KOPT-K1 (cell line): Measurements from ENCODE around the gene CEP164.
"Not testable (repeated sequence)": the region's sequence is repeated elsewhere in the genome, so short reads cannot be mapped to it uniquely, and the experiment has no call there.

Source experiments
- H3K27ac ChIP-seq: fragments of 200-600 bp; sonication (generic); 2 replicates; pipeline ENCODE4 v1.5.1; 2016; ENCODE audit warnings: antibody characterized with exemption, mild to moderate bottlenecking, low read depth, low read length; ENCODE audit not compliant: poor library complexity, severe bottlenecking
- H3K36me3 ChIP-seq: fragments of 200-600 bp; sonication (generic); 2 replicates; pipeline ENCODE4 v1.5.1; 2017; ENCODE audit warnings: antibody characterized with exemption, mild to moderate bottlenecking, low read length, moderate library complexity; ENCODE audit not compliant: insufficient read depth
- H3K9me3 ChIP-seq: fragments of 200-600 bp; sonication (generic); 2 replicates; pipeline ENCODE4 v1.5.1; 2017; ENCODE audit warnings: antibody characterized with exemption, low read length, mild to moderate bottlenecking; ENCODE audit not compliant: insufficient read depth, poor library complexity, severe bottlenecking

The CEP164 gene

DNA sequence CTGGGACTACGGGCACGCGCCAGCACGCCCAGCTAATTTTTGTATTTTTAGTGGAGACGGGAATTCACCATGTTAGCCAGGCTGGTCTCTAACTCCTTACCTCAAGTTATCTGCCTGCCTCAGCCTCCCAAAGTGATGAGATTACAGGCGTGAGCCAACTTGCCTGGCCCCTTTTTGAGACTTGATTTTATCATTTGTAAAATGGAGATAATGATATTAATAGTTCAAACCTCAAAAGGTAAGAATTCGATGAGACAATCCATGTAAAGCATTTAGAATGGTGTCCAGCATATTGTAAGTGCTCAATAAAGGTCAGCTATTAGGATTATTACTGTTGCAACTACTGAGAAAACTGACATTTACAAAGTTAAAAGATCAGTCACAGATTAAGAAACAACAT, 8.9 kb upstream of the CEP164 start:
- Histone ChIP-seq H3K36me3 (no peaks in the 10 kb centered on the region), H3K27ac (no peak overlapping the region), H3K9me3 (no peaks in the 10 kb centered on the region)

- Histone ChIP-seq H3K27ac (no peak overlapping the region), H3K36me3 (no peaks in the 10 kb centered on the region), H3K9me3 (no peaks in the 10 kb centered on the region)
Measured at GRCh38 chr11:117319214-117319840, 8.3 kb upstream of the CEP164 start.

GRCh38 chr11:117327255-117327566, 443 bp upstream of the CEP164 start:
- H3K9me3 ChIP-seq, H3K36me3 ChIP-seq, H3K27ac ChIP-seq: not testable (repeated sequence)

- Histone ChIP-seq H3K9me3 (no peaks in the 10 kb centered on the region), H3K36me3 (no peaks in the 10 kb centered on the region), H3K27ac (peak overlapping the region; percentile 56)
Measured at GRCh38 chr11:117328375-117329010, 839 bp downstream of the CEP164 start.

DNA sequence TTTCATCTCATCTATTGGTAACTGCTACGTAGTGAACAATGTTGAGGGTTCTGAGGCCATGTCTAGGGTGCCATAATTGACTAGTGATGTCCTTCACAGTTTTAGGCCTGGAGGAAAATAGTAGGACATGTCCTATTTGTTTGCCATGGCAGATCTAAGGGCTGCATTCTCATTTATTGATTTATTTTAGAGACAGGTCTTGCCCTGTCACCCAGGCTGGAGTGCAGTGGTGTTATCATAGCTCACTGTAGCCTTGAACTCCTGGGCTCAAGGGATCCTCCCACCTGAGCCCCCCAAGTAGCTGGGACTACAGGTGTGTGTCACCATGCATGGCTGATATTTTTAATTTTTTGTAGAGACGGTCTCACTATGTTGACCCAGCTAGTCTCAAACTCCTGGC, 5.2 kb downstream of the CEP164 start:
- H3K27ac ChIP-seq = no peak overlapping the region
- no peaks in the 10 kb centered on the region for H3K9me3 ChIP-seq
- peaks cover 6% of the 10 kb centered on the region; the same call in 1 of the 2 replicates for H3K36me3 ChIP-seq

- Histone ChIP-seq H3K9me3 (no peaks in the 10 kb centered on the region), H3K36me3 (peaks cover 8% of the 10 kb centered on the region; the same call in 1 of the 2 replicates), H3K27ac (no peak overlapping the region)
Measured at GRCh38 chr11:117333917-117334316, 6.3 kb downstream of the CEP164 start.

GRCh38 chr11:117334896-117335295, 7.2 kb downstream of the CEP164 start:
- Histone ChIP-seq H3K27ac (no peak overlapping the region), H3K36me3 (peaks cover 11% of the 10 kb centered on the region; the same call in 1 of the 2 replicates), H3K9me3 (no peaks in the 10 kb centered on the region)

DNA sequence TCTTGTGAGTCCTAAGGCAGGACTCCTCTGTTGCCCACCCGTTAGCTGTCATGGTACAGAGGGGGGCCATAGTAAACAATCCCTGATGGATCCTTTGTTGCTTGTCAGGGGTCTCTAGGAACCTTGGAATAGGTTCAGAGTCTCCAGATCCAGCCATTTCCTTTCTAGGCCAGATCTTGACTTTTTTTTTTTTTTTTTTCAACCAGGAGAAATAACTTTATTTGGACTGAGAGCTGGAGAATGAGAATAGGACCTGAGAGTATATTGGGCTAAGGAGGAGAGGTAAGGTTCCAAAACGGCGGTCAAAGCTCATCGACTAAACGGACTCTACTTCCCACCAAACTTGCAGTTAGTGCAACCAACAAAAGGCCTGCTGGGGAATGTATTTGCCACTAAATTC, 7.7 kb downstream of the CEP164 start:
- Histone ChIP-seq H3K9me3 (no peaks in the 10 kb centered on the region), H3K36me3 (peaks cover 11% of the 10 kb centered on the region; the same call in 1 of the 2 replicates), H3K27ac (no peak overlapping the region)

GRCh38 chr11:117337076-117337475, 9.4 kb downstream of the CEP164 start:
- Histone ChIP-seq H3K9me3 (no peaks in the 10 kb centered on the region), H3K36me3 (peaks cover 11% of the 10 kb centered on the region; the same call in 1 of the 2 replicates), H3K27ac (no peak overlapping the region)

GRCh38 chr11:117345039-117345438, 17.4 kb downstream of the CEP164 start:
- peaks cover 32% of the 10 kb centered on the region; the same call in 1 of the 2 replicates for H3K36me3 ChIP-seq
- no peak overlapping the region for H3K27ac ChIP-seq
- H3K9me3 ChIP-seq = no peaks in the 10 kb centered on the region

- Histone ChIP-seq H3K9me3 (no peaks in the 10 kb centered on the region), H3K27ac (no peak overlapping the region), H3K36me3 (peaks cover 48% of the 10 kb centered on the region; the same call in 1 of the 2 replicates)
Measured at GRCh38 chr11:117354550-117354949, 26.9 kb downstream of the CEP164 start.

DNA sequence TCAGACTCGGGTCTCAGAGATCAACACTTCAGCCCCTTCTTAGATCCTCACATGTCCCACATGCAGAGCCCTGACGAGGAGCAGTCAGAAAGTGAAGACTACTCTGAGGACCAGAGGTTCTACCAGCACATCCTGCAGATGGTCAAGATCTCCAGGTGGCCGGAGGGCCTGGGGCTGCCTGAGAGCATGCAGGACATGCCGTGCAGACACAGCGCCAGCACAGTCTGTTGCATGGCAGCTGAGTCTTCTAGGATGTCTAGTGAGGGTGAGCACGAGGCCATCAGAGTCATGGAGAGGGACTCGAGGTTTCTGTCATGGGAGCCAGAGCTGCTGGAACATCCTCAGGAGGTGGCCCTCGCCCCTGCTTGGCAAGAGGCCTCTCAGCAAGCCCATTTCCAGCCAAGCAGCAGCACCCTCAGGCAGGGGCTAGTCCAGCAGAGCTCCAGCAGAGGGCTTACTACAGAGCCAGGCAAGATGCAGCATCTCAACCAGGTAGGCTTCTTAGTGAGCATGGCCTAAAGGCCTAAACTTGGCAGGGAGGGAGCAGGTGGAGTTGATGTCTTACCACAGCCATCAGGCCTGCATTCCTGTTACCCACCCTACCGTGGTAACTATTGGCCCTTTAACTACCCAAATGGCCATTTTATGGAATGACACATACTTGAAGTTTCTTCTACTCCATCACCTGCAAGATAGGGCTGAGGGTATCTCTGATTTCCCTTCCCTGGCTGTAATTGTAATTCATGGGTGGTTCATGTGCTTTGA, 28.7 kb downstream of the CEP164 start:
- peaks cover 53% of the 10 kb centered on the region; the same call in 1 of the 2 replicates for H3K36me3 ChIP-seq
- H3K27ac ChIP-seq = no peak overlapping the region
- H3K9me3 ChIP-seq = no peaks in the 10 kb centered on the region

- no peaks in the 10 kb centered on the region for H3K9me3 ChIP-seq
- H3K36me3 ChIP-seq = peaks cover 56% of the 10 kb centered on the region; the same call in 1 of the 2 replicates
- no peak overlapping the region for H3K27ac ChIP-seq
Measured at GRCh38 chr11:117361432-117361831, 33.8 kb downstream of the CEP164 start.

GRCh38 chr11:117366248-117366647, 38.6 kb downstream of the CEP164 start:
- H3K27ac ChIP-seq = no peak overlapping the region
- peaks cover 50% of the 10 kb centered on the region; the same call in 1 of the 2 replicates for H3K36me3 ChIP-seq
- H3K9me3 ChIP-seq = no peaks in the 10 kb centered on the region

GRCh38 chr11:117366875-117367274, 39.2 kb downstream of the CEP164 start:
- H3K9me3 ChIP-seq = no peaks in the 10 kb centered on the region
- H3K27ac ChIP-seq = no peak overlapping the region
- peaks cover 51% of the 10 kb centered on the region; the same call in 1 of the 2 replicates for H3K36me3 ChIP-seq
